Mesenchymal stem cell (in vitro differentiated cells and primary cell): Measurements from ENCODE around the gene FTL.

Experiments used
- DNase-seq: peaks from one replicate; pipeline ENCODE4 v3.0.0-alpha.2; 2013
- H2AFZ ChIP-seq: one replicate; pipeline ENCODE4 v1.6.1; 2013; ENCODE audit warnings: low read depth, mild to moderate bottlenecking, control low read depth, inconsistent platforms, low read length, moderate library complexity
- H2AK5ac ChIP-seq: 2 replicates; pipeline ENCODE4 v1.6.1; 2013; ENCODE audit warnings: low read length, moderate library complexity, mild to moderate bottlenecking, inconsistent platforms; ENCODE audit not compliant: severe bottlenecking
- H2BK120ac ChIP-seq: one replicate; pipeline ENCODE4 v1.6.1; 2013; ENCODE audit warnings: low read depth, mild to moderate bottlenecking, inconsistent platforms, low read length, moderate library complexity
- H2BK12ac ChIP-seq, 2 experiments: one replicate each; pipeline ENCODE4 v1.6.1; 2013; ENCODE audit warnings: inconsistent platforms in 2 of 2, low read length in 2 of 2, mild to moderate bottlenecking in 2 of 2, moderate library complexity in 2 of 2, control low read depth in 1 of 2
- H2BK15ac ChIP-seq: one replicate; pipeline ENCODE4 v1.6.1; 2013; ENCODE audit warnings: mild to moderate bottlenecking, low read depth, inconsistent platforms; ENCODE audit not compliant: poor library complexity, severe bottlenecking
- H2BK5ac ChIP-seq: 2 replicates; pipeline ENCODE4 v1.6.1; 2013; ENCODE audit warnings: low read depth, mild to moderate bottlenecking, low read length, control low read depth, inconsistent platforms; ENCODE audit not compliant: poor library complexity, severe bottlenecking
- H3K14ac ChIP-seq, 2 experiments: one replicate each; pipeline ENCODE4 v1.6.1; 2013; ENCODE audit warnings: inconsistent platforms in 2 of 2, low read length in 2 of 2, control low read depth in 1 of 2, mild to moderate bottlenecking in 1 of 2, moderate library complexity in 1 of 2
- H3K18ac ChIP-seq, 2 experiments: one replicate each; pipeline ENCODE4 v1.6.1; 2013; ENCODE audit warnings: inconsistent platforms in 2 of 2, low read length in 2 of 2, control low read depth in 1 of 2, low read depth in 1 of 2, mild to moderate bottlenecking in 1 of 2
- H3K23ac ChIP-seq, 2 experiments: one replicate each; pipeline ENCODE4 v1.6.1; 2013; ENCODE audit warnings: inconsistent platforms in 2 of 2, low read length in 2 of 2, mild to moderate bottlenecking in 2 of 2, moderate library complexity in 2 of 2, control low read depth in 1 of 2
- H3K27ac ChIP-seq: 2 replicates; pipeline ENCODE4 v1.5.1; 2013; ENCODE audit warnings: mild to moderate bottlenecking, moderate library complexity, low read length, control low read depth, inconsistent platforms; ENCODE audit not compliant: poor library complexity, severe bottlenecking
- H3K27me3 ChIP-seq, 2 experiments: 2 replicates each; pipeline versions ENCODE4 v1.6.1 to v1.7.0; 2013; ENCODE audit warnings: low read length in 2 of 2, mild to moderate bottlenecking in 2 of 2, moderate library complexity in 2 of 2, control low read depth in 1 of 2, inconsistent platforms in 1 of 2; ENCODE audit not compliant: control insufficient read depth in 1 of 2, insufficient read depth in 1 of 2
- H3K36me3 ChIP-seq, 2 experiments: 2 replicates each; pipeline versions ENCODE4 v1.6.1 to v1.7.0; 2013; ENCODE audit warnings: low read length in 2 of 2, control low read depth in 1 of 2, inconsistent platforms in 1 of 2, low read depth in 1 of 2, mild to moderate bottlenecking in 1 of 2; ENCODE audit not compliant: insufficient read depth in 2 of 2, control insufficient read depth in 1 of 2
- H3K4ac ChIP-seq, 2 experiments: one replicate each; pipeline ENCODE4 v1.6.1; 2013; ENCODE audit warnings: inconsistent platforms in 2 of 2, low read length in 2 of 2, mild to moderate bottlenecking in 2 of 2, moderate library complexity in 2 of 2, control low read depth in 1 of 2, low read depth in 1 of 2
- H3K4me1 ChIP-seq: 2 replicates; pipeline ENCODE4 v1.6.1; 2013; ENCODE audit warnings: low read depth, low read length, control low read depth; ENCODE audit not compliant: control insufficient read depth, insufficient read depth
- H3K4me2 ChIP-seq: 2 replicates; pipeline ENCODE4 v1.6.1; 2013; ENCODE audit warnings: low read length, mild to moderate bottlenecking, inconsistent platforms; ENCODE audit not compliant: poor library complexity, severe bottlenecking
- H3K4me3 ChIP-seq, 2 experiments: 2 replicates each; pipeline versions ENCODE4 v1.5.1 to v1.7.0; 2013; ENCODE audit warnings: low read length in 2 of 2, mild to moderate bottlenecking in 2 of 2, control low read depth in 1 of 2, low read depth in 1 of 2; ENCODE audit not compliant: insufficient read depth in 1 of 2
- H3K79me1 ChIP-seq: replicated peaks from 2 replicates; pipeline ENCODE4 v1.6.1; 2013; ENCODE audit warnings: mild to moderate bottlenecking, control low read depth, low read length, inconsistent platforms; ENCODE audit not compliant: poor library complexity, severe bottlenecking
- H3K9ac ChIP-seq: 2 replicates; pipeline ENCODE4 v1.7.0; 2013; ENCODE audit warnings: mild to moderate bottlenecking, low read length, moderate library complexity
- H3K9me3 ChIP-seq: 2 replicates; pipeline ENCODE4 v1.7.0; 2013; ENCODE audit warnings: mild to moderate bottlenecking, low read length; ENCODE audit not compliant: control insufficient read depth
- H4K8ac ChIP-seq: one replicate; pipeline ENCODE4 v1.6.1; 2013; ENCODE audit warnings: inconsistent platforms, mild to moderate bottlenecking, low read length, moderate library complexity
- H4K91ac ChIP-seq: one replicate; pipeline ENCODE4 v1.6.1; 2013; ENCODE audit warnings: mild to moderate bottlenecking, low read length, inconsistent platforms
- WGBS: methylation state at CpG from one replicate; pipeline ENCODE4 v1.1.7; 2013; ENCODE audit warnings: mixed read lengths; 5-methylcytosine and 5-hydroxymethylcytosine counted together

FTL gene

DNA sequence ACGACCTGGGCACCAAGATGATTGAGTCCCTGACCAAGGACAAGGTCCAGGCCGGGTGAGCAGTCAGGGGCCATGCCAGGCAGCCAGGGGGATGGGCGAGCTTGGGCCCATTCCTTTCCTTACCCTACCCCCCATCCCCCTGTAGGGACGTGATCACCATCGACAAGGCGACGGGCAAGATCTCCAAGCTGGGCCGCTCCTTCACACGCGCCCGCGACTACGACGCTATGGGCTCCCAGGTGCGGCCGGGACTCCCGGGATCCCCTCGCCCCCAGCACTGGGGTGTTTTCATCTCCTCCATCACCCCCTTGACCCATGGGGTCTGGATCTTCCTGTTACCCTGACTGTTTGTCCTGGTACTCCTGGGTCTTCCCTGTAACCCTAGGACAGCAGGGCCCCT, 44.7 kb downstream of the FTL start:
- Histone ChIP-seq H2BK120ac (no peak overlapping the region), H3K4me2 (no peak overlapping the region), H2BK5ac (no peak overlapping the region), H3K27me3 (no peaks in the 10 kb centered on the region), H3K79me1 (peaks cover 6% of the 10 kb centered on the region), H3K27ac (no peak overlapping the region), H3K9ac (no peak overlapping the region), H3K4ac (no peak overlapping the region), H4K8ac (no peak overlapping the region), H4K91ac (no peak overlapping the region), H3K4me1 (no peaks in the 10 kb centered on the region), H2AFZ (no peak overlapping the region), H3K18ac (no peak overlapping the region), H3K4me3 (no peak overlapping the region), H3K23ac (no peak overlapping the region), H2AK5ac (no peak overlapping the region), H3K9me3 (no peaks in the 10 kb centered on the region), H3K14ac (no peak overlapping the region), H3K36me3 (peaks cover 69 to 73% of the 10 kb centered on the region in 2 experiments), H2BK12ac (no peak overlapping the region), H2BK15ac (no peak overlapping the region)
- DNase-seq = no peak
- WGBS = 96% methylated on average over 18 of the region's 18 CpGs

DNA sequence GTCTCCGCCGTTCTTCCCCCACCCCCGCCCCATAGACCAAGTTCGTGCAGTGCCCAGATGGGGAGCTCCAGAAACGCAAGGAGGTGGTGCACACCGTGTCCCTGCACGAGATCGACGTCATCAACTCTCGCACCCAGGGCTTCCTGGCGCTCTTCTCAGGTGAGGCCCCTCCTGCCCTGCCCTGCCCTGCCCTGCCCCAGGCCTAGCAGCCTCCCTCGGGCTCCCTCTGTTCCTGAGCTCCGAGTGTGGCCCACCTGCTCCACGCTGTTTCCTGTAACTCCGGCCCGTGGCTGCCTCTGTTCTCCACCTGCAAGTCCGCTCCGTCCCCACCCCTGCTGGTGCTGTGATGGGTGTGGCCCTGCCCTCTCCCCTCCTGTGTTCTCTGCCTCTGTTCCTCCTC, 45.3 kb downstream of the FTL start:
- WGBS = 92% methylated on average over 18 of the region's 18 CpGs
- Histone ChIP-seq H2BK5ac (no peak overlapping the region), H3K4me1 (no peaks in the 10 kb centered on the region), H3K4me3 (no peak overlapping the region), H2AK5ac (no peak overlapping the region), H4K8ac (no peak overlapping the region), H4K91ac (no peak overlapping the region), H2AFZ (no peak overlapping the region), H3K4me2 (no peak overlapping the region), H3K23ac (no peak overlapping the region), H3K27me3 (no peaks in the 10 kb centered on the region), H3K18ac (no peak overlapping the region), H3K9me3 (no peaks in the 10 kb centered on the region), H3K27ac (no peak overlapping the region), H3K9ac (no peak overlapping the region), H2BK15ac (no peak overlapping the region), H3K14ac (no peak overlapping the region), H2BK120ac (no peak overlapping the region), H3K36me3 (peaks cover 69 to 73% of the 10 kb centered on the region in 2 experiments), H3K79me1 (peaks cover 6% of the 10 kb centered on the region), H3K4ac (no peak overlapping the region), H2BK12ac (no peak overlapping the region)
- no peak for DNase-seq

DNA sequence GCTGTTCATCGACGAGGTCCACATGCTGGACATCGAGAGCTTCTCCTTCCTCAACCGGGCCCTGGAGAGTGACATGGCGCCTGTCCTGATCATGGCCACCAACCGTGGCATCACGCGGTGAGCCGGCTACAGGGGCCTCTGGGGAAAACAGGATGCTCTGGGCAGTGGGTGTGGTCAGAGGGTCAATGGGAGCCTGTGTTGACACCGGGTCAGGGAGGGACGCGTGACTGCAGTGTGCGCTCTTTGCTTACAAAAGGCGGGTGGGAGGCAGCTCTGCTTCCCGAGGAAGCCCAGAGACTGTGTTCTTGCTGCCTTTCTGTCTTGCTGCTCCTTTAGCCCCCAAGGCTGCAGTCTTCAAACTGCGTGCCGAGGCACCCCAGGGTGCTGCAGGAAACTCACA, 46.1 kb downstream of the FTL start:
- Histone ChIP-seq H3K36me3 (peaks cover 70 to 74% of the 10 kb centered on the region in 2 experiments), H3K27me3 (no peaks in the 10 kb centered on the region), H4K8ac (no peak overlapping the region), H3K18ac (no peak overlapping the region), H3K9ac (no peak overlapping the region), H3K14ac (no peak overlapping the region), H2BK15ac (no peak overlapping the region), H4K91ac (no peak overlapping the region), H3K4me1 (no peaks in the 10 kb centered on the region), H3K23ac (no peak overlapping the region), H3K27ac (no peak overlapping the region), H3K4ac (no peak overlapping the region), H2AK5ac (no peak overlapping the region), H2BK5ac (no peak overlapping the region), H3K4me3 (no peak overlapping the region), H2AFZ (no peak overlapping the region), H3K79me1 (peaks cover 1% of the 10 kb centered on the region), H2BK12ac (no peak overlapping the region), H3K4me2 (no peak overlapping the region), H2BK120ac (no peak overlapping the region), H3K9me3 (no peaks in the 10 kb centered on the region)
- WGBS = 87% methylated on average over 17 of the region's 17 CpGs
- DNase-seq = no peak

DNA sequence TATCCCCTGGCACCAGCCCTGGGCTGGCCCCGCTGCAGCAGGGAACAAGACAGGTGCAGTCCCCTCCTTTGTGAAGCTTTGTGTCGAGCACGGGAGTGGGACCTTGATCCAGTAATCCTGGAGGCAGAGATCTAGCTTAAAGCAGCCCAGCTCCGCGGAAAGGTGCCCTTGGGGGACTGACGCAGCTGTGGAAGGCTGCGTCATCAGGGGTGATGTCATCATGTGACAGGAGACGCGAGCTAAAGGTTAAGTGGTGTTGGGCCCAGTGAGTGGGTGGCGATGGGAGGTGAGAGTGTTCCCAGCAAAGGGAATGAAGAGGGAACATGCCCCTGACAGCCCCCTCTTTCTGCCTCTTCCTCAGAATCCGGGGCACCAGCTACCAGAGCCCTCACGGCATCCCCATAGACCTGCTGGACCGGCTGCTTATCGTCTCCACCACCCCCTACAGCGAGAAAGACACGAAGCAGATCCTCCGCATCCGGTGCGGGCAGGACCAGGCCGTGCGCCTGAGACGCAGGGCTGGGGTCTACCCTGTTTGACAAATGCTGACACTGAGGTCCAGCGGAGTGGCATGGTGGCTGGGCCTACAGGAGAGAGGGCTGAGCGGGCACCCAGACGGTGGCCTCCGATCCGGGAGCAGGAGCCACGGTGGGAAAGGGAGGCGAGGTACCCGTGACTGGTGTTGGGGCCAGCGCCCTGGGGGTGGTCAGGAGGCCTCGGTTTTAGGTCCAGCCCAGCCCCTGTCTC, 49.2 kb downstream of the FTL start:
- DNase-seq = peak; percentile 44
- WGBS = 89% methylated on average over 31 of the region's 32 CpGs
- H4K8ac ChIP-seq = no peak overlapping the region
- no peak overlapping the region for H2BK120ac ChIP-seq
- H3K36me3 ChIP-seq = peaks cover 60 to 67% of the 10 kb centered on the region in 2 experiments
- no peak overlapping the region for H2AK5ac ChIP-seq
- peaks cover 5 to 8% of the 10 kb centered on the region in 2 experiments for H3K27me3 ChIP-seq
- no peak overlapping the region for H3K4me2 ChIP-seq
- H3K27ac ChIP-seq = no peak overlapping the region
- no peaks in the 10 kb centered on the region for H3K79me1 ChIP-seq
- no peak overlapping the region for H3K14ac ChIP-seq
- H3K23ac ChIP-seq = no peak overlapping the region
- no peak overlapping the region for H2BK5ac ChIP-seq
- no peaks in the 10 kb centered on the region for H3K9me3 ChIP-seq
- no peak overlapping the region for H3K9ac ChIP-seq
- H3K4me1 ChIP-seq = peaks cover 10% of the 10 kb centered on the region
- no peak overlapping the region for H2AFZ ChIP-seq
- no peak overlapping the region for H4K91ac ChIP-seq
- H3K18ac ChIP-seq = no peak overlapping the region
- H3K4ac ChIP-seq = no peak overlapping the region
- no peak overlapping the region for H2BK15ac ChIP-seq
- H3K4me3 ChIP-seq = no peak overlapping the region
- H2BK12ac ChIP-seq = no peak overlapping the region
